CD4-positive, alpha-beta T cell treated with Interleukin-4 for 4 hours (primary cell): Measurements from ENCODE around the gene MIA2.
"Not testable (repeated sequence)": the region's sequence is repeated elsewhere in the genome, so short reads cannot be mapped to it uniquely, and the experiment has no call there.

Experiments used
- DNase-seq: peaks from one replicate; pipeline ENCODE4 v3.0.0-alpha.2; 2020

MIA2 gene

GRCh38 chr14:39233680-39234326, at the start of gene MIA2:
MIA2 (plus strand) TSS chr14:39233915; CDS start chr14:39234115, 200 bp downstream.
- no peak for DNase-seq

- no peak for DNase-seq
Measured at GRCh38 chr14:39184628-39185255, 49.0 kb upstream of the MIA2 start.

- no peak for DNase-seq
Measured at GRCh38 chr14:39185256-39186049, 48.3 kb upstream of the MIA2 start.

GRCh38 chr14:39186941-39187525, 46.7 kb upstream of the MIA2 start:
- no peak for DNase-seq

- DNase-seq = no peak
Measured at GRCh38 chr14:39203659-39204606, 29.8 kb upstream of the MIA2 start.

- not testable (repeated sequence) for DNase-seq
Measured at GRCh38 chr14:39207430-39207829, 26.3 kb upstream of the MIA2 start.

- no peak for DNase-seq
Measured at GRCh38 chr14:39211109-39211741, 22.5 kb upstream of the MIA2 start.

- DNase-seq = no peak
Measured at GRCh38 chr14:39212034-39212433, 21.7 kb upstream of the MIA2 start.

GRCh38 chr14:39212693-39213092, 21.0 kb upstream of the MIA2 start:
- no peak for DNase-seq

GRCh38 chr14:39217214-39217879, 16.4 kb upstream of the MIA2 start:
- no peak for DNase-seq

GRCh38 chr14:39218171-39218769, 15.4 kb upstream of the MIA2 start:
- no peak for DNase-seq

GRCh38 chr14:39219075-39219499, 14.6 kb upstream of the MIA2 start:
- no peak for DNase-seq

- not testable (repeated sequence) for DNase-seq
Measured at GRCh38 chr14:39220473-39220872, 13.2 kb upstream of the MIA2 start.

GRCh38 chr14:39228044-39228443, 5.7 kb upstream of the MIA2 start:
- no peak for DNase-seq

- no peak for DNase-seq
Measured at GRCh38 chr14:39228509-39229221, 5.0 kb upstream of the MIA2 start.

- peak; percentile 86 for DNase-seq
Measured at GRCh38 chr14:39229222-39229543, 4.5 kb upstream of the MIA2 start.

- no peak for DNase-seq
Measured at GRCh38 chr14:39229601-39230110, 4.1 kb upstream of the MIA2 start.

- DNase-seq = no peak
Measured at GRCh38 chr14:39230416-39231035, 3.2 kb upstream of the MIA2 start.

GRCh38 chr14:39231751-39232553, 1.8 kb upstream of the MIA2 start:
- DNase-seq = peak; percentile 66
